Smooth muscle cell (in vitro differentiated cells): ENCODE measurements around the gene RPS21. TPM values are rescaled to one million over a fixed set of nuclear protein-coding genes. Genes with fewer than 3 reads are reported as not detected.

Experiments
- DNase-seq: peaks from one replicate; lab custom pipeline; 2025; ENCODE audit not compliant: unreplicated experiment; lab: John Stamatoyannopoulos, UW
- H2AFZ ChIP-seq: fragments of 200-600 bp; sonication (generic); 2 replicates; pipeline ENCODE4 v1.6.0; 2016; ENCODE audit warnings: antibody characterized with exemption, low read depth, mild to moderate bottlenecking
- H3F3A ChIP-seq: fragments of 200-600 bp; sonication (generic); 2 replicates; pipeline ENCODE4 v1.6.0; 2017; ENCODE audit warnings: antibody characterized with exemption, low read depth
- H3K27ac ChIP-seq: fragments of 200-600 bp; sonication (generic); 2 replicates; pipeline ENCODE4 v1.5.1; 2016; ENCODE audit warnings: low read depth, mild to moderate bottlenecking
- H3K27me3 ChIP-seq: fragments of 200-600 bp; sonication (generic); 2 replicates; pipeline ENCODE4 v1.6.1; 2016; ENCODE audit warnings: low read depth, mild to moderate bottlenecking
- H3K36me3 ChIP-seq: fragments of 200-600 bp; sonication (generic); 2 replicates; pipeline ENCODE4 v1.5.1; 2016; ENCODE audit warnings: low read depth
- H3K4me1 ChIP-seq: fragments of 200-600 bp; sonication (generic); 2 replicates; pipeline ENCODE4 v1.5.1; 2016; ENCODE audit warnings: low read depth
- H3K4me2 ChIP-seq: fragments of 200-600 bp; sonication (generic); 2 replicates; pipeline ENCODE4 v1.6.0; 2016; ENCODE audit warnings: mild to moderate bottlenecking
- H3K4me3 ChIP-seq: fragments of 200-600 bp; sonication (generic); 2 replicates; pipeline ENCODE4 v1.5.1; 2016; ENCODE audit warnings: mild to moderate bottlenecking
- H3K79me2 ChIP-seq: fragments of 200-600 bp; sonication (generic); 2 replicates; pipeline ENCODE4 v1.6.0; 2016; ENCODE audit warnings: low read depth, mild to moderate bottlenecking
- H3K9ac ChIP-seq: fragments of 200-600 bp; sonication (generic); 2 replicates; pipeline ENCODE4 v1.6.0; 2016; ENCODE audit warnings: low read depth
- H3K9me3 ChIP-seq: fragments of 200-600 bp; sonication (generic); replicated peaks from 2 replicates; pipeline ENCODE4 v1.5.1; 2016; ENCODE audit warnings: low read depth
- H4K20me1 ChIP-seq: fragments of 200-600 bp; sonication (generic); 2 replicates; pipeline ENCODE4 v1.6.0; 2016; ENCODE audit warnings: low read depth
- WGBS: methylation state at CpG from one replicate; pipeline ENCODE4 v1.1.7; 2016; ENCODE audit warnings: low lambda C conversion rate; 5-methylcytosine and 5-hydroxymethylcytosine counted together
- polyA plus RNA-seq: library from polyadenylated mRNA; unstranded; fragments of >200 nt; fragmentation: Nextera tagmentation; extraction: Ambion mirVana; gene quantifications from 2 replicates; pipeline ENCODE4 v1.2.1, GENCODE V29; 2016
- total RNA-seq: library from RNA; depleted of rRNA; stranded (reverse); fragments of >200 nt; gene quantifications from 2 replicates; pipeline ENCODE4 v1.2.3, GENCODE V29; 2014
- TF ChIP-seq, protein P1 (sequence below): fragments of 200-600 bp; sonication (generic); IDR thresholded peaks from 2 replicates; pipeline ENCODE4 v1.5.1; 2017; ENCODE audit warnings: borderline replicate concordance, mild to moderate bottlenecking, antibody characterized with exemption; ENCODE audit not compliant: insufficient read depth, poor library complexity, severe bottlenecking

Gene RPS21
- total and polyA plus RNA-seq, 2 experiments from 2014 or later = 438 to 4,082 TPM

DNA sequence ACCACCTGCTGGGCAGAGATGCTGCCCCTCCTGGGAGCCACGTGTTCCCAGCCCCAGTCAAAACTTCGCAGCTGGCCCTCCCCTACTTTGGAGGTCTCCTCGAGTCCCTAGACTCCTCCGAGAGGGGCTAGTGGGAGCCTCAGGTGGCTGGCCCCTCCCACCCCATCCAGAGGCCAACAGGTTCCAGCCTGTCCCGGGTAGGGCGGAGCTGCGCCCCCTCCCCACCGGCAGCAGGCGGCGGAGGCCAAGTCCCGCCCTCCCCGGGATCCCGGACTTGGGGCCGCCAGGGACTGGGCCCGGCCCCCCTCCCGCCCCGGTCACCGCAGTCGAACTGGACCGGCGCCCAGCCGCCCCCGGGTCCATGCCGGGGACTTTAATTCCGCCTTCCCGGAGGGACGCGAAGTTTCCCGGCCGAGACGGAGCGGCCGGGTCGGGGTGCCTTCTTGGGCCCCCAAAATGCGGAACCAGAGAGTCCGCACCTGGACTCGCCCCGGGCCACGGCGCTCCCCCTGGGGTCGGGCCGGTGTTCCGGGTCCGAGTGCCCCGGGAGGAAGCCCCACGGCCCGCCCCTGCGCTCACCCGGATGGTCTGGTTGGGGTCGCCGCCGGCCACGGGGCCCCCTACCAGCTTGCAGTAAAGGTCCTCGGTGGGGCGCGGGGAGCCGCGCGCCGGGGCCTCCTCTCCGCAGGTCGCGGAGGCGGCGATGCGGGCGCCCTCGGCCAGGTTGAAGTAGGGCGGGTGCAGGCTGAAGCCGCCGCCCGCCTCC lies 20.4 kb upstream of the RPS21 start:
- H2AFZ ChIP-seq = no peak overlapping the region
- H3K4me1 ChIP-seq = peaks cover 79% of the 10 kb centered on the region
- H3K27ac ChIP-seq = no peak overlapping the region

DNA sequence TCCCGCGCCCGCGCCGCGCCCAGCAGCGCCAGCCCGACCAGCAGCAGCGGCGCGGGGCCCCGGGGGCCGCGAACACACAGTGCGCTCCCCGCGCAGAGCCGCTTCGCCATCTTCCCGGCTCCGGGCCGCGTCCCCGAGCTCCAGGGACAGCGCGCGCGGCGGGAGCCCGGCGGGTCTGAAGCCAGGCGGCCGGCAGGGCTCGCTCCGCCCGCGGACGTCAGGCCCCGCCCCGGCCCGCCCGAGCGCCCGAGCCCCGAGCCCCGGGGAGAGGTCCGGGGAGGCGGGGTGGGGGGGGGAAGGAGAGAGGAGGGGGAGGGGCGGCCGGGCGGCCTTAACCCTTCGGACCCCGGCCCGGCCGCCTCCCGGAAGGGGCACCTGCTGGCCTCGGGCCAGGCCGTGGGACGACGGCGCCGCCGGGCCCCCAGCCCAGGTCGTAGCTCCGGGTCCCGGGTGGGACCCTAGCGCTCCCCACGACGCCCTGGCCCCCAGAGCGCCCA lies 19.7 kb upstream of the RPS21 start, which contains the start of gene LAMA5:
Gene LAMA5, minus strand, starts transcription at position 177 of the 497 bp plus-strand sequence. Its CDS starts 67 bp downstream, at position 110.
- no peaks in the 10 kb centered on the region for H3K9me3 ChIP-seq
- no peaks in the 10 kb centered on the region for H3K36me3 ChIP-seq
- H3K4me2 ChIP-seq = peak within 1 kb of the TSS; percentile 99
- H3K9ac ChIP-seq = peak within 1 kb of the TSS; percentile 66
- H3K4me3 ChIP-seq = peak within 1 kb of the TSS; percentile 82
- no peak within 1 kb of the TSS for H2AFZ ChIP-seq
- peaks cover 14% of the 10 kb centered on the region for H3K79me2 ChIP-seq
- no peaks in the 10 kb centered on the region for H3K27me3 ChIP-seq
- peaks cover 49% of the 10 kb centered on the region for H4K20me1 ChIP-seq
- WGBS = 0% methylated on average over 2 of the region's 70 CpGs
- peaks cover 72% of the 10 kb centered on the region for H3K4me1 ChIP-seq
- TF ChIP-seq, protein P1, sequence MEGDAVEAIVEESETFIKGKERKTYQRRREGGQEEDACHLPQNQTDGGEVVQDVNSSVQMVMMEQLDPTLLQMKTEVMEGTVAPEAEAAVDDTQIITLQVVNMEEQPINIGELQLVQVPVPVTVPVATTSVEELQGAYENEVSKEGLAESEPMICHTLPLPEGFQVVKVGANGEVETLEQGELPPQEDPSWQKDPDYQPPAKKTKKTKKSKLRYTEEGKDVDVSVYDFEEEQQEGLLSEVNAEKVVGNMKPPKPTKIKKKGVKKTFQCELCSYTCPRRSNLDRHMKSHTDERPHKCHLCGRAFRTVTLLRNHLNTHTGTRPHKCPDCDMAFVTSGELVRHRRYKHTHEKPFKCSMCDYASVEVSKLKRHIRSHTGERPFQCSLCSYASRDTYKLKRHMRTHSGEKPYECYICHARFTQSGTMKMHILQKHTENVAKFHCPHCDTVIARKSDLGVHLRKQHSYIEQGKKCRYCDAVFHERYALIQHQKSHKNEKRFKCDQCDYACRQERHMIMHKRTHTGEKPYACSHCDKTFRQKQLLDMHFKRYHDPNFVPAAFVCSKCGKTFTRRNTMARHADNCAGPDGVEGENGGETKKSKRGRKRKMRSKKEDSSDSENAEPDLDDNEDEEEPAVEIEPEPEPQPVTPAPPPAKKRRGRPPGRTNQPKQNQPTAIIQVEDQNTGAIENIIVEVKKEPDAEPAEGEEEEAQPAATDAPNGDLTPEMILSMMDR = no peak
- no peaks in the 10 kb centered on the region for H3F3A ChIP-seq
- H3K27ac ChIP-seq = no peak within 1 kb of the TSS
- no peak for DNase-seq

More for the DNA sequence above, 20.4 kb upstream of the RPS21 start:
- Histone ChIP-seq H3K4me3 (peak overlapping the region; percentile 82), H3K9me3 (no peaks in the 10 kb centered on the region), H4K20me1 (peaks cover 55% of the 10 kb centered on the region), H3K4me2 (peak overlapping the region; percentile 99), H3K27me3 (no peaks in the 10 kb centered on the region), H3F3A (no peaks in the 10 kb centered on the region), H3K36me3 (no peaks in the 10 kb centered on the region), H3K9ac (peak overlapping the region; percentile 66), H3K79me2 (peaks cover 14% of the 10 kb centered on the region)
- DNase-seq = no peak
- 1% methylated on average over 47 of the region's 72 CpGs for WGBS
- TF ChIP-seq, protein P1 = no peak

GRCh38 chr20:62367633-62368391 lies 19.1 kb upstream of the RPS21 start:
- Histone ChIP-seq H3K4me1 (peaks cover 66% of the 10 kb centered on the region), H3K36me3 (no peaks in the 10 kb centered on the region), H3K4me3 (peak overlapping the region; percentile 82), H3K4me2 (peak overlapping the region; percentile 99), H3K9ac (no peak overlapping the region), H2AFZ (no peak overlapping the region), H3F3A (no peaks in the 10 kb centered on the region), H4K20me1 (peaks cover 42% of the 10 kb centered on the region), H3K79me2 (peaks cover 12% of the 10 kb centered on the region), H3K9me3 (no peaks in the 10 kb centered on the region), H3K27ac (no peak overlapping the region), H3K27me3 (no peaks in the 10 kb centered on the region)
- TF ChIP-seq, protein P1 = no peak
- DNase-seq = no peak
- WGBS = 11% methylated on average over 32 of the region's 37 CpGs
